ENCODE data around the gene SLC44A3.
"Not testable (repeated sequence)": the region's sequence is repeated elsewhere in the genome, so short reads cannot be mapped to it uniquely, and the experiment has no call there.

Gene SLC44A3

DNA sequence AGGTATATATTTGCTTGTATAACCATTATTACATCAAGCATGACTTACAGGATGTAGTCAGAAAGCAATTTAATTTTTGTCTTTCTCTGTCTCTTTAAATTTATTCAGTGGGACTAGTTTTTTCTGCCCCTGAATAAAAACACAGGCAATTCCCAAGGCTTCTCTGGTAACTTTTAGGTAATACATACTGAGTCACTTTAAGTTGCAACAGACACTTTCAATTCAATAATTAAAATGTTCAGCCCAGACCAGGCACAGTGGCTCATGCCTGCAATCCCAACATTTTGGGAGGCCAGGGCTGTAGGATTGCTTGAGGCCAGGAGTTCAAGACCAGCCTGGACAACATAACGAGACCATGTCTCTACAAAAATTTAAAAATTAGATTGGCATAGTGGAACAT, 12.3 kb downstream of the SLC44A3 start:
- H3K4me3 ChIP-seq (ENCODE audit: low read length) = no peak overlapping the region
- peak; percentile 42 for DNase-seq (ENCODE audit: low read depth)
- TF ChIP-seq, protein P1, sequence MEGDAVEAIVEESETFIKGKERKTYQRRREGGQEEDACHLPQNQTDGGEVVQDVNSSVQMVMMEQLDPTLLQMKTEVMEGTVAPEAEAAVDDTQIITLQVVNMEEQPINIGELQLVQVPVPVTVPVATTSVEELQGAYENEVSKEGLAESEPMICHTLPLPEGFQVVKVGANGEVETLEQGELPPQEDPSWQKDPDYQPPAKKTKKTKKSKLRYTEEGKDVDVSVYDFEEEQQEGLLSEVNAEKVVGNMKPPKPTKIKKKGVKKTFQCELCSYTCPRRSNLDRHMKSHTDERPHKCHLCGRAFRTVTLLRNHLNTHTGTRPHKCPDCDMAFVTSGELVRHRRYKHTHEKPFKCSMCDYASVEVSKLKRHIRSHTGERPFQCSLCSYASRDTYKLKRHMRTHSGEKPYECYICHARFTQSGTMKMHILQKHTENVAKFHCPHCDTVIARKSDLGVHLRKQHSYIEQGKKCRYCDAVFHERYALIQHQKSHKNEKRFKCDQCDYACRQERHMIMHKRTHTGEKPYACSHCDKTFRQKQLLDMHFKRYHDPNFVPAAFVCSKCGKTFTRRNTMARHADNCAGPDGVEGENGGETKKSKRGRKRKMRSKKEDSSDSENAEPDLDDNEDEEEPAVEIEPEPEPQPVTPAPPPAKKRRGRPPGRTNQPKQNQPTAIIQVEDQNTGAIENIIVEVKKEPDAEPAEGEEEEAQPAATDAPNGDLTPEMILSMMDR (conservative IDR thresholded peaks at IDR 0.05; ENCODE audit: low read length) = no peak

DNA sequence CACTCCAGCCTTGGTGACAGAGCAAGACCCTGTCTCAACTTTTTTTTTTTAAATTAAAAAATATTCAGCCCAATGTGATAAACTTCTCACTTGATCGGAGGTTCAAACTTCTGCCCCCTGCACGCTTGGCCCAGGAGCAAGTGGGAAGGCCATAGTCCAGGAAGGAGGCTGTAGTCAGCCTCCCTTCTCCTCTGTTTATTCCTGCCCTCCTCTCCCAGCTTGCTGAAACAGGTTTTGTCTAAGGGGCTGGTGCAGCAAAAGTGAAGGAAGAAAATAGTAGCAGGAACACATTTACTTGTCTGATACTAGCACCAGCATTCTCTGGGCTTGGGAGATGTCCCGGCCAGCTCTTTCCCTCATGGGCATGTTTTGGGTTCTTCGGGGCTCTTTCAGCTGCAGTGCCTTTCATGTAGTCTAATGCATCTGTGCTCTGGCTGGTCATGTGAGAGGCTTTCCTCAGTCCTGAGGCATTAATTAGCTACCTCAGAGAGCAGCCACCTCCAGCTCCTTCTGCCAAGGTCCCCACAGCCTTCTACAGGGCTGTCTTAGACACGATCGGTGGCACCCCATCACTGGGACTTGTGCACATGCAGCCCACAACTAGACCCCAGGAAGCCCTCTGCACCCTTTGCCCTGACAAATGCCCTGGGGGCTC, 12.9 kb downstream of the SLC44A3 start:
- no peak for DNase-seq (ENCODE audit: low read depth)
- H3K4me3 ChIP-seq (ENCODE audit: low read length) = no peak overlapping the region
- TF ChIP-seq, protein P1 (conservative IDR thresholded peaks at IDR 0.05; ENCODE audit: low read length) = no peak

DNA sequence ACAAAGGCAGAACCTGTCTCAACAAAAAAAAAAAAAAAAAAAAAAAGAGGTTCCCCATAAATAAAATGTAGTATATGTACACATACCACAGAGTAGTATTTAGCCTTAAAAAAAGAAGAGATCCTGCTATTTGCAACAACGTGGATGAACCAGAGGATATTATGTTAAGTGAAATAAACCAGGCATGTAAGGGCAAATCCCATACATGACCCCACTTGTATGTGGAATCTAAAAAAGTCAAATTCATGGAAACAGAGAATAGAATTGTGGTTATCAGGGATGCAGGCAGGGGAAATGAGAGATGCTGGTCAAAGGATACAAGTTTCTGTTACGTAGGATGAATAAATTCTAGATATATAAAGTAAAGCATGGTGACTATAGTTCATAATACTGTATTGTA, 16.7 kb downstream of the SLC44A3 start:
- TF ChIP-seq, protein P1 (conservative IDR thresholded peaks at IDR 0.05; ENCODE audit: low read length) = no peak
- DNase-seq (ENCODE audit: low read depth) = no peak

DNA sequence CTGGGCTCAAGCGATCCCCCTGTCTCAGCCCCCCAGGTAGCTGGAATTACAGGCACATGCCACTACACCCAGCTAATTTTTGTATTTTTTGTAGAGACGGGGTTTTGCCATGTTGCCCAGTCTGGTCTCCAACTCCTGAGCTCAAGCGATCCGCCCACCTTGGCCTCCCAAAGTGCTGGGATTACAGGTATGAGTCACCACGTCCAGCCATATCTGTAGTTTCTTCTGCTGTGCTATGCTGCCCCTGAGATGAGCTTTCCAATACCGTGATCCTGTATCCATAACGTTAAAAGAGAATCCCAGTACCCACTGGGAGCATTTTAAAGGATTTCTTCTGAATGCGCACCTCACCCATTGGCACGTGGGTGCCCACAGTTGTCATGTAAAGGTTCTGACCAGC, 20.2 kb downstream of the SLC44A3 start:
- not testable (repeated sequence) for DNase-seq (ENCODE audit: low read depth); H3K4me3 ChIP-seq (ENCODE audit: low read length)

More for the DNA sequence above, 16.7 kb downstream of the SLC44A3 start:
- H3K4me3 ChIP-seq (ENCODE audit: low read length) = no peak overlapping the region

DNA sequence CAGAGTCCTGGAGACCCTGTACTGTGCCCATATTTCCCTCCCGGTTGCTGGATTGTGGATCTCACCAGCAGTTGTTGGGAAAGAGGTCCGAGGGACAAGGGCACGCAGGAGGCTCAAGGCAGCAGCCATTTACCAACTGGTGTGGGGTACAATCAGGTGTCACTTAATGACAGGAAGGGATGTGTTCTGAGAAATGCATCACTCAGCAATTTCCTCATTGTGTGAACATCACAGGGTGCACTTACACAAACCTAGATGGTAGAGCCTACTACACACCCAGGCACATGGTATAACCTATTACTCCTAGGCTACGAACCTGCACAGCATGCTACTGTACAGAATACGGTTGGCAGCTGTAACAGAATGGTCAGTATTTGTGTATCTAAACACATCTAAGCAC, 20.7 kb downstream of the SLC44A3 start:
- no peak for DNase-seq (ENCODE audit: low read depth)
- TF ChIP-seq, protein P1 (conservative IDR thresholded peaks at IDR 0.05; ENCODE audit: low read length) = no peak
- H3K4me3 ChIP-seq (ENCODE audit: low read length) = no peak overlapping the region

DNA sequence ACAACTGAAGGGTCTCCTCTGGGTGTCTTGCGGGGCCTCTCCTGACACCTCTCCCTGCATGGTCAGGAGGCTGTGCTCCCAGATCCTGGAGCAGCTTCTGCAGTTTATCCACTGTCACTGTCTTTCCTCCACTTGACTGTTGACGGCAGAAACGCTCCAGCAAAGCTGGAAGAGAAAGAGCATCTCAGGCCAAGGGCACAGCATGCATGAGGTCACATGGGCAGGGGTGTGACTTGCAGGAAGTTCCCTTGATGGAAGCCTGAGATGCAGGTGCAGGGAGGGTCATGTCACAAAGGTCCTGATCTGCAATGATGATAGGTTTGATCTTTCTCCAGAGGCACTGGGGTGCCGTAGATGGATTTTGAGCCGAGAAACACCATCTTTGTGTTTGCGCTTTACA, 23.3 kb downstream of the SLC44A3 start:
- TF ChIP-seq, protein P1 (conservative IDR thresholded peaks at IDR 0.05; ENCODE audit: low read length) = no peak
- no peak overlapping the region for H3K4me3 ChIP-seq (ENCODE audit: low read length)
- no peak for DNase-seq (ENCODE audit: low read depth)

DNA sequence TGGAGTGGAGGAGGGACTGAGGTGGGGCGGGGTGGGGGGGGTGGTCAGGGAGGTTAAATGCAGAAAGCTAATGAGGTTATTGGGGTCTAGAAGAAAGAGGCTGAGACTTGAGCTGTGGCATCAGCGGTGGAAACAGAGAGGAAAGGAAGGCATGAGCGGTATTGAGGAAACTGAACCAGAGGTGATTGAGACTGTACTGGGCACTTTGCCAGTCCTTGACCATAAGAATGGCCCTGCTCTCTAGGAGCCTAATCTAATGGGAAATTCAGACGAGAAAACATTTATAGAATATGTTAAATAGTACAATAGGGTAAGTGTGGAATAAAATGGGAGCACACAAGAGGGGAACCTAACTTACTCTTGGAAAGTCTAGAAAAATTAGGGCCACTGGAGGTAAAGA, 23.7 kb downstream of the SLC44A3 start:
- DNase-seq (ENCODE audit: low read depth) = no peak
- TF ChIP-seq, protein P1 (conservative IDR thresholded peaks at IDR 0.05; ENCODE audit: low read length) = no peak
- no peak overlapping the region for H3K4me3 ChIP-seq (ENCODE audit: low read length)
